ENCODE data around the gene LIPI. TPM values are rescaled to one million over a fixed set of nuclear protein-coding genes. Genes with fewer than 3 reads are reported as not detected.
"Not testable (repeated sequence)": the region's sequence is repeated elsewhere in the genome, so short reads cannot be mapped to it uniquely, and the experiment has no call there.

The LIPI gene
- total and polyA plus RNA-seq, 2 of the 13 experiments (the other 11 are each of a cell fraction or from before 2014, with no cell fraction given): not detected

DNA sequence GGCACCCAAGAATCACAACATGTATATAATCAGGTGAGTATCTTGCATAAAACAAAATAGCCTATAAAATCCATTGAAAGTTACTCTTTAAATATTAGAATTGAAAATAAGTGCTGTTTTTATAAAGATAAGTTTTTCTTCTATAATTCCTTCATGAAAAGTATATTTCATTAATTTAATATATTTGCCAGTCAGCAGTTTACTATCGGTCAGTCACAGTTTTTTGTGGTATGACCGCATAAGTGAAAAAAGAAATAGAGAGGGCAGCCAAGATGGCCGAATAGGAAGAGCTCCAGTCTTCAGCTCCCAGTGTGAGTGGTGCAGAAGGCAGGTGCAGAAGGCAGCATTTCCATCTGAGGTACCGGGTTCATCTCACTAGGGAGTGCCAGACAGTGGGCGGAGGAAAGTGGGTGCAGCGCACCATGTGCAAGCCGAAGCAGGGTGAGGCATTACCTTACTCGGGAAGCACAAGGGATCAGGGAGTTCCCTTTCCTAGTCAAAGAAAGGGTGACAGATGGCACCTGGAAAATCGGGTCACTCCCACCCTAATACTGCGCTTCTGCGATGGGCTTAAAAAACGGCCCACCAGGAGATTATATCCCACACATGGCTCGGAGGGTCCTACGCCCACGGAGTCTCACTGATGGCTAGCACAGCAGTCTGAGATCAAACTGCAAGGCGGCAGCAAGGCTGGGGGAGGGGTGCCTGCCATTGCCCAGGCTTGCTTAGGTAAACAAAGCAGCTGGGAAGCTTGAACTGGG is 44.1 kb downstream of the LIPI start:
- FAIRE-seq; H3K27me3 ChIP-seq (ENCODE audit: control insufficient read depth in 1 of 2, insufficient read depth in 2 of 2, low read length in 2 of 2); H3K79me2 ChIP-seq (ENCODE audit: insufficient read depth, low read length); intact Hi-C loops (cut with micrococcal nuclease; ENCODE audit: unreplicated experiment); DNase-seq (ENCODE audit: low spot score); H3K27ac ChIP-seq (ENCODE audit: extremely low read length, insufficient read depth, low read length); H3K36me3 ChIP-seq (replicated peaks in 1 of 2; ENCODE audit: control insufficient read depth in 1 of 2, insufficient read depth in 2 of 2, low read length in 2 of 2); H3K4me3 ChIP-seq (replicated peaks in 1 of 3; ENCODE audit: insufficient read depth in 1 of 3, low read depth in 2 of 3, low read length in 3 of 3); CTCF ChIA-PET (ENCODE audit: low intra/inter-chr PET ratio, low total read pairs); H4K20me1 ChIP-seq (ENCODE audit: insufficient read depth, low read length); H3K4me2 ChIP-seq (ENCODE audit: low read depth, low read length); H3K9me3 ChIP-seq (ENCODE audit: low read length); H3K4me1 ChIP-seq (ENCODE audit: insufficient read depth, low read length); POLR2A ChIA-PET; ATAC-seq; BruUV-seq (replicated peaks); in situ Hi-C loops (cut with HindIII; ENCODE audit: extremely low pct_ligation_motif_present, low pct_unique_long_range_greater_than_20kb); H3K9ac ChIP-seq (ENCODE audit: insufficient read depth, low read depth, low read length); H2AFZ ChIP-seq (ENCODE audit: low read length): not testable (repeated sequence)
- TF ChIP-seq, protein P1, sequence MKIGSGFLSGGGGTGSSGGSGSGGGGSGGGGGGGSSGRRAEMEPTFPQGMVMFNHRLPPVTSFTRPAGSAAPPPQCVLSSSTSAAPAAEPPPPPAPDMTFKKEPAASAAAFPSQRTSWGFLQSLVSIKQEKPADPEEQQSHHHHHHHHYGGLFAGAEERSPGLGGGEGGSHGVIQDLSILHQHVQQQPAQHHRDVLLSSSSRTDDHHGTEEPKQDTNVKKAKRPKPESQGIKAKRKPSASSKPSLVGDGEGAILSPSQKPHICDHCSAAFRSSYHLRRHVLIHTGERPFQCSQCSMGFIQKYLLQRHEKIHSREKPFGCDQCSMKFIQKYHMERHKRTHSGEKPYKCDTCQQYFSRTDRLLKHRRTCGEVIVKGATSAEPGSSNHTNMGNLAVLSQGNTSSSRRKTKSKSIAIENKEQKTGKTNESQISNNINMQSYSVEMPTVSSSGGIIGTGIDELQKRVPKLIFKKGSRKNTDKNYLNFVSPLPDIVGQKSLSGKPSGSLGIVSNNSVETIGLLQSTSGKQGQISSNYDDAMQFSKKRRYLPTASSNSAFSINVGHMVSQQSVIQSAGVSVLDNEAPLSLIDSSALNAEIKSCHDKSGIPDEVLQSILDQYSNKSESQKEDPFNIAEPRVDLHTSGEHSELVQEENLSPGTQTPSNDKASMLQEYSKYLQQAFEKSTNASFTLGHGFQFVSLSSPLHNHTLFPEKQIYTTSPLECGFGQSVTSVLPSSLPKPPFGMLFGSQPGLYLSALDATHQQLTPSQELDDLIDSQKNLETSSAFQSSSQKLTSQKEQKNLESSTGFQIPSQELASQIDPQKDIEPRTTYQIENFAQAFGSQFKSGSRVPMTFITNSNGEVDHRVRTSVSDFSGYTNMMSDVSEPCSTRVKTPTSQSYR (CRISPR knock-in tag; IDR thresholded peaks at IDR 0.05; ENCODE audit: borderline replicate concordance): peak; percentile 30; the same call in 1 of the 2 replicates
- TF ChIP-seq MAFK (conservative IDR thresholded peaks at IDR 0.05 in 1 of 2, IDR thresholded peaks at IDR 0.05 in 1 of 2; ENCODE audit: low read length in 2 of 2) (peak; percentile 56 to 76), MAFF (IDR thresholded peaks at IDR 0.05; ENCODE audit: low read depth, low read length) (peak; percentile 72)
- 66% methylated on average over 8 of the region's 16 CpGs for WGBS (ENCODE audit: low lambda C conversion rate)

DNA sequence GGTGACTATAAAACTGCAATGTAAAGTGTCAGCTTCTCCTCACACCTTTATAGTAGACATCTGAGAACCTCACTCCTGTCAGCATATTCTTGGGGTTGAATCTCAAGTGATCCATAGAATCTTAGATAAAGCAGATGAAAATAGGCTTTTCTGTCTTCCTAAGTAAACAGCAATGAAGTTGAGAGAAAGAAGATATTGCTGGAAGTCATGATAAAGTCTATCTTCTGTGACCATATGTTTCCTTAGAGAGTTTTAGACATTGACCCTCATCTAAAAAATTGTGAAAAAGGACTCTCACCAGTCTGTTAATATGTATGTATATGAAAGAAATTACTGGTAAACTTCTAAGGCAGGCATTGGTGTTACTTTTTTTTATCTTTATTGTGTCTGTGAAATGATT is 66.8 kb downstream of the LIPI start:
- no peaks in the 10 kb centered on the region for H3K9me3 ChIP-seq (ENCODE audit: low read length)
- in situ Hi-C loops (cut with HindIII; ENCODE audit: extremely low pct_ligation_motif_present, low pct_unique_long_range_greater_than_20kb): no loop called here
- no peaks in the 10 kb centered on the region for H3K4me1 ChIP-seq (ENCODE audit: insufficient read depth, low read length)
- no peak overlapping the region for H3K9ac ChIP-seq (ENCODE audit: insufficient read depth, low read depth, low read length)
- H4K20me1 ChIP-seq (ENCODE audit: insufficient read depth, low read length): no peaks in the 10 kb centered on the region
- H3K36me3 ChIP-seq (replicated peaks in 1 of 2; ENCODE audit: control insufficient read depth in 1 of 2, insufficient read depth in 2 of 2, low read length in 2 of 2): no peaks in the 10 kb centered on the region
- no peak overlapping the region for H3K27ac ChIP-seq (ENCODE audit: extremely low read length, insufficient read depth, low read length)
- FAIRE-seq (no peak), ATAC-seq (no peak), DNase-seq (ENCODE audit: low spot score) (no peak)
- H3K4me2 ChIP-seq (ENCODE audit: low read depth, low read length): no peak overlapping the region
- H3K4me3 ChIP-seq (replicated peaks in 1 of 3; ENCODE audit: insufficient read depth in 1 of 3, low read depth in 2 of 3, low read length in 3 of 3): no peak overlapping the region
- intact Hi-C loops (cut with micrococcal nuclease; ENCODE audit: unreplicated experiment): no loop called here
- no TSS peak for BruUV-seq (replicated peaks)
- no peak overlapping the region for H2AFZ ChIP-seq (ENCODE audit: low read length)
- ChIA-PET POLR2A (no interaction called here), CTCF (ENCODE audit: low intra/inter-chr PET ratio, low total read pairs) (no interaction called here)
- no peaks in the 10 kb centered on the region for H3K79me2 ChIP-seq (ENCODE audit: insufficient read depth, low read length)
- H3K27me3 ChIP-seq (ENCODE audit: control insufficient read depth in 1 of 2, insufficient read depth in 2 of 2, low read length in 2 of 2): no peaks in the 10 kb centered on the region
- TF ChIP-seq, protein P2, sequence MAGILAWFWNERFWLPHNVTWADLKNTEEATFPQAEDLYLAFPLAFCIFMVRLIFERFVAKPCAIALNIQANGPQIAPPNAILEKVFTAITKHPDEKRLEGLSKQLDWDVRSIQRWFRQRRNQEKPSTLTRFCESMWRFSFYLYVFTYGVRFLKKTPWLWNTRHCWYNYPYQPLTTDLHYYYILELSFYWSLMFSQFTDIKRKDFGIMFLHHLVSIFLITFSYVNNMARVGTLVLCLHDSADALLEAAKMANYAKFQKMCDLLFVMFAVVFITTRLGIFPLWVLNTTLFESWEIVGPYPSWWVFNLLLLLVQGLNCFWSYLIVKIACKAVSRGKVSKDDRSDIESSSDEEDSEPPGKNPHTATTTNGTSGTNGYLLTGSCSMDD (CRISPR knock-in tag; IDR thresholded peaks at IDR 0.05): no peak
- TF ChIP-seq POLR2AphosphoS2 (IDR thresholded peaks at IDR 0.05; ENCODE audit: low read depth, low read length): no peak
- no peak for TF ChIP-seq ZFP62 (CRISPR knock-in tag; IDR thresholded peaks at IDR 0.05)
- TF ChIP-seq, protein P3, sequence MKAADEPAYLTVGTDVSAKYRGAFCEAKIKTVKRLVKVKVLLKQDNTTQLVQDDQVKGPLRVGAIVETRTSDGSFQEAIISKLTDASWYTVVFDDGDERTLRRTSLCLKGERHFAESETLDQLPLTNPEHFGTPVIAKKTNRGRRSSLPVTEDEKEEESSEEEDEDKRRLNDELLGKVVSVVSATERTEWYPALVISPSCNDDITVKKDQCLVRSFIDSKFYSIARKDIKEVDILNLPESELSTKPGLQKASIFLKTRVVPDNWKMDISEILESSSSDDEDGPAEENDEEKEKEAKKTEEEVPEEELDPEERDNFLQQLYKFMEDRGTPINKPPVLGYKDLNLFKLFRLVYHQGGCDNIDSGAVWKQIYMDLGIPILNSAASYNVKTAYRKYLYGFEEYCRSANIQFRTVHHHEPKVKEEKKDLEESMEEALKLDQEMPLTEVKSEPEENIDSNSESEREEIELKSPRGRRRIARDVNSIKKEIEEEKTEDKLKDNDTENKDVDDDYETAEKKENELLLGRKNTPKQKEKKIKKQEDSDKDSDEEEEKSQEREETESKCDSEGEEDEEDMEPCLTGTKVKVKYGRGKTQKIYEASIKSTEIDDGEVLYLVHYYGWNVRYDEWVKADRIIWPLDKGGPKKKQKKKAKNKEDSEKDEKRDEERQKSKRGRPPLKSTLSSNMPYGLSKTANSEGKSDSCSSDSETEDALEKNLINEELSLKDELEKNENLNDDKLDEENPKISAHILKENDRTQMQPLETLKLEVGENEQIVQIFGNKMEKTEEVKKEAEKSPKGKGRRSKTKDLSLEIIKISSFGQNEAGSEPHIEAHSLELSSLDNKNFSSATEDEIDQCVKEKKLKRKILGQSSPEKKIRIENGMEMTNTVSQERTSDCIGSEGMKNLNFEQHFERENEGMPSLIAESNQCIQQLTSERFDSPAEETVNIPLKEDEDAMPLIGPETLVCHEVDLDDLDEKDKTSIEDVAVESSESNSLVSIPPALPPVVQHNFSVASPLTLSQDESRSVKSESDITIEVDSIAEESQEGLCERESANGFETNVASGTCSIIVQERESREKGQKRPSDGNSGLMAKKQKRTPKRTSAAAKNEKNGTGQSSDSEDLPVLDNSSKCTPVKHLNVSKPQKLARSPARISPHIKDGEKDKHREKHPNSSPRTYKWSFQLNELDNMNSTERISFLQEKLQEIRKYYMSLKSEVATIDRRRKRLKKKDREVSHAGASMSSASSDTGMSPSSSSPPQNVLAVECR (CRISPR knock-in tag; IDR thresholded peaks at IDR 0.05; ENCODE audit: borderline replicate concordance): no peak
- no peak for TF ChIP-seq ZNF589 (CRISPR knock-in tag; conservative IDR thresholded peaks at IDR 0.05)
- TF ChIP-seq ZZZ3 (CRISPR knock-in tag; IDR thresholded peaks at IDR 0.05; ENCODE audit: borderline replicate concordance): no peak
- no peak for TF ChIP-seq TAF1 (CRISPR knock-in tag; IDR thresholded peaks at IDR 0.05)

All from HepG2 (cell line).